HG03432 (cell line): ENCODE results near the gene TMEM235.
"Not testable (repeated sequence)": the region's sequence is repeated elsewhere in the genome, so short reads cannot be mapped to it uniquely, and the experiment has no call there.

ENCODE experiments used
- ATAC-seq: cut with Tn5 transposase; IDR thresholded peaks from one replicate; pipeline ENCODE4 v1.9.1; 2021; ENCODE audit warnings: mild to moderate bottlenecking, moderate library complexity; ENCODE audit not compliant: unreplicated experiment

The TMEM235 gene

DNA sequence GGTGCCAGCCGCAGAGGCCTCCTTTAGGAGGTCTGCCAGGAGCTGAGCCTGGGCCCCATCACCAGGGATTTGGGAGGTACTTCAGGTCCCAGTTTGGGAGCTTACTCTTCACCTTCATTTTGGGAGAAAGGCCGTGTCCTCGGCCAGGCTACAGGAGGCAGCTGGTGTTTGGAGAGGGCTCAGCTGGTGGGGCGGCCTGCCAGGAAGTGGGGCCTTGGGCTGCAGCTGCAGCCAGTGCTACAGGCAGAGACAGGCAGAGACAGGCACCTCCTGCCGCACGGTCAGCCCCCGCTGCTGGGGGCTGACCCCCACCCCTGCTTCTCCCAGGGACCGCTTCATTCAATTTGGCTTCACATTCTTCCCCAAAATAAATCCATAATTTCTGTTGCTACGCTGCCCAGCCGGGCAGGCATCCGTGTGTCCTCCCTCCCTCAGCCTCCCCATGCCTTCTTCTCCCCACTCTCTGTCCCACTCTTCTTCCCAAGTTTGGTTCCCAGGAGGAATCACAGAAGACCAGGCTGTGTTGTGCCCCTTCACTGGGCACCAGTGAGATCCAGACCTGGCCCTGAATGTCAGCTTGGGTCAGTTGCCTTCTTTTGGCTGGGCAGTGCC, 6.1 kb downstream of the TMEM235 start:
- ATAC-seq, result no peak

GRCh38 chr17:78238823-78239488, 7.5 kb downstream of the TMEM235 start:
- ATAC-seq, result no peak

- ATAC-seq, result no peak
These were observed 8.1 kb downstream of the TMEM235 start for GRCh38 chr17:78239489-78239931.

DNA sequence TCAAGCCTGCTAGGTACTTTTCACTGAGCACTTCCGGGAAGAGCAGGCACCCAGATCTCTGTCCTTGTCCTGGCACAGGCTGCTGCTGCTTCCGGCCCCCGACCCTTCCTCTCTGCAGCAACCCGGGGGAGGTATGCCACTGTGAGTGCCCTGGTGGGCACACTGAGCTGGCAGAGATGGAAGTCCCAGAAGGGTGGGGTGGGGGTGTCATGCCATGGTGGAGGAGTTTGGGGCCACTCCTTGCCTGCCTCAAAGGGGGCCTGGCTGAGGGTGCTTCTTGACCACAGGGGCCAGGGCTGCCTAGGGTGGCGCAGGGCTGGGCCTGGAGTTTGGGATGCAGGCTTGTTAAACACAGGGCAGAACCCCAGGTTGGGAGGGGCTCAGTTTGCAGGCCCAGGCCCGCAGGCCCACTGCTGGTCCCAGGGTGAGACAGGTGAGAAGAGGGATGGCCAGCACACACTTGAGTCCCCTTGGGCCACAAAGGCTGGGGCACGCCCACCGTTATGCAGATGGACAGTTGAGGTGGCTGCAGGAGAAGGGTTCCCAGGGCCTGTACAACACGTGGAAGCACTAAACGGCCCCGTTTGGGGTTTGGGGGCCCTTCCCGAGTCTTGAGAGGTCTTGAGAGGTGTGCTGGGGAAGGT, 8.7 kb downstream of the TMEM235 start:
- no peak for ATAC-seq

DNA sequence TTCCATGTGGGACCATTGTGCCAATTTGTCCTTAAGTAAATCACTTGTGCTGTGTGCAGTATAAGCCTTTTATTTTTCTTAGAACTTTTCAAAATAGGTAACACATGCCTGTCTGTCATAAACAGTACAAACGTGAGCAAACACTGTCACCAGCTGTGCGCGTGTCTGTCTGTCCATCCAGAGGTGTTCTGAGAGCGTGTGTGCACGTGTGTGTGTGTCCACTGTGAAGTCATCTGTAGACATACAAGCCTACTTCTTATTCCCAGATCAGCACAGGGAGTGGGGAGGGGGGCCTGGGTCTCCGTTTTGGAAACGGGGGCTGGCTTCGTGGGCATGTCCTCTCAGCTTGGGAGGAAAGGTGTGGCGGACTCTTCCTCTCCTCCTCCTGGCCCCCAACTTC, 9.4 kb downstream of the TMEM235 start:
- no peak for ATAC-seq

- ATAC-seq, result peak; percentile 10
These were observed 10.0 kb downstream of the TMEM235 start for GRCh38 chr17:78241277-78242023.

GRCh38 chr17:78242024-78242742, 10.8 kb downstream of the TMEM235 start:
- peak; percentile 51 for ATAC-seq

GRCh38 chr17:78247304-78247703, 15.9 kb downstream of the TMEM235 start:
- no peak for ATAC-seq

DNA sequence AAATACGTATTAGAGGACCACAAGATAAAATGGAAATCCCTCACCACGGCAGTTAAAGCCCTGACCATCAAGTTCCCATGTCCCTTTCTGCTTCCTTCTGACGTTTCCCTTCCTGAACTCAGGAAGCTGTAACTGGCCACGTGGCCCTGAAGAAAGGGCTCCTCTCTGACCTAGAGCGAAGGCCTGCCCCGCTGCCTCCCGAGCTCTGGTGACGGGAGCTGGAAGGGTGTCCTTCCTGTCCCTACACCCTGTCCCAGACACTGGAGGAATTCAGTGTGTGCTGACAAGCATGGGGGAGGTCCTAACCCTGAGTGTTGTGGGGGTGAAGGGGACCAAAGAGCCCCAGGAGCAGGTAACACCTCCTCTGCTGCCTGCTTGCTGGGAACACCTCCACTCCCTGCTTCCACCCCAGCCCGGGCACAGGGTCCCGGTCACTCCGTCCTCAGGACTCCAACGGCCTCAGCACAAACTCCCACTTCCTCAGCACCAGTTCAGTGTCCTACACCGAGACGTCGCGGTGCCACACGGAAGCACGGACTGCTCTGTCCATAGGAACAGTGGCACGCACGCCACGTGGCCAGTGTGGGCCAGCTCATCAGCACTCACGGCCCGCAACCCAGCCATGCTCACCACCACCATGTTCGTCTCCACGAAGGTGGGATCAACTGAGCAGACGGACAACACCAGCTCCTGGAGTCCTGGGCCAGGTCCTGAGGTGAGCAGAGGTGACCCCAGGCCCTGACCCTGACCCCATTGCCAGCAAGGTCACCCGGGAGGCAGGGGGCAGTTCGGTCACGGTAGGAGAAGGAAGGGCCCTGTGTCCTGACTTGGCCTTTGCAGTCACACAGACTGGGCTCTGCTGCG, 16.9 kb downstream of the TMEM235 start:
- no peak for ATAC-seq

DNA sequence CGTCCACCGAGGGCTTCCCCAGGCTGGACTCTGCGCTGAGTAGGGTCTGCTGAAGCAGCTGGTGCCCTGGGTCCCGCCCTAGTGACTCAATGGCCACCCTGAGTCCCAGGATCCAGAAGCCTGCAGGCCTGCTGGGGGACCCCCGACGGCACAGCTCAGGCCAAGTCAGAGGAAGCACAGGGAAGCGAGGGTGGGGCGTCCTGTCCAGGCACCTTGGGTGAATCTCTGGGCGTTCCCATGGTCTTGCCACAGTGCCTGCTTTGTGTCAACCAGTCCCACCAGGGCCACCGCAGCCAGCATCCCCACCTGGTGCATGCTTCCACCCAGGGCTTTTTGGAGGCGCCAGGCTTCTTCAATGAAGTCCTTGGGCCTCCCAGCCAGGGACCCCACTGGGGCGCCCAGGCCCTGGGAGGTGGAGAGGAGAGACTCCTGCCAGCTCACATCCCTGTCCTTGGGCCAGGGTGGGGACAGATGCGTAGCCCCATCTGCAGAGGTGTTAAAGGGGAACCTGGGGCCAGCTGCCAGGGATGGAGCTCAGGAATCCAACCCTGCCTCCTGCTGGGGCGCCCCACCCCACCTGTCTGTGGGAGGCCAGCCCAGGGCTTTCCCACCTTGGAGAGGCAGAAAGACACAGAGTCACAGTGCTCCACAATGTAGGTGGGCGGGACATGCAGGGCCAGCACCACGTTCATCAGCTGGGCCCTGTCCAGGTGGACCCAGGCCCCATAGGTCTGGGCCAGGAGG, 17.8 kb downstream of the TMEM235 start:
- ATAC-seq, result no peak

DNA sequence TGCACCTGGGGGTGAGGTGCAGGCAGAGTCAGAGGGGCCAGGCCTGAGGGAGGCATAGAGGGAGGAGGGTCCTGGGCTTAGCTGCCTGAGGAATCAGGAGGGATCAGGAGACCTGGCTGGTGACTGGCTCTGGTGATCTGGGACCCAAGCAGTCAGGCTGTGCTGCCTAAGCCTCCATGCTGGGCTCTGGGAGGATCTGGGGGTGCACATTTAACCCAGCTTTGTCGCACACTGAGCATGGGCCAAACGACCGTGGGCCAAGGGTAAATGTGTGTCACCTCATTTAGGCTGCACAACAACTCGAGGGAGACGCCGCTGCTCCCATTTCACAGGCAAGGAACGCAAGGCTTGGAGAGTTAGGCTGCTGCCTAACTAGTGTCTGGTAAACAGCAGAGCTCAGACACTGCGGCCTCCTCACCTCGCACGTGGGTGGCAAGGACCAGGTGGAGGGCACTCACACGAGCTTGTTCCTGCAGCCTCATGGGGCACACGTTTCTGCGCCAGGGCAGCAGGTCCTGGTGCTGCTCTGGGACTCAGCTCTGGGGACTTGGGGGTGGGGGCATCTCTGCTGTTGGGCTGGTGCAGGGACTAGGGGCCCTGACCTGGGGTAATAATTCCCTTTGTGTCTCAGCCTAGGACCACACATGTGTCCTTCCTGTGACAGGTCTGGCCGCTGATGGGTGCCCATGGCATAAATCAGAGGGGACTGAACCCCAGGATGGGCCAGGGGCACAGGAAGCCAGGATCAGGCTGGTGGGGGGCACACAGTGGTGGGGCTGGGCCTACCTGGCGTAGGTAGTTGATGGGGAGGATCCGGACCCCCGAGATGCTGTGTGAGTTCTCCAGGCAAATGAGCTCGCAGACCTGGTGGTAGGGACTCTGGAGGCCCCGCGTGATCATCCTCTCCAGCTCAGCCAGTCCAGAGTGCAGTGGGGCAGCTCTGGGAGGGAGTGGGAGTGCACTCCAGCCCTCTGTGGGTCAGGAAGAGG, 18.7 kb downstream of the TMEM235 start:
- no peak for ATAC-seq

GRCh38 chr17:78250891-78251772, 19.7 kb downstream of the TMEM235 start:
- peak; percentile 58 for ATAC-seq

- ATAC-seq, result no peak
These were observed 20.3 kb downstream of the TMEM235 start for GRCh38 chr17:78251773-78252103.

DNA sequence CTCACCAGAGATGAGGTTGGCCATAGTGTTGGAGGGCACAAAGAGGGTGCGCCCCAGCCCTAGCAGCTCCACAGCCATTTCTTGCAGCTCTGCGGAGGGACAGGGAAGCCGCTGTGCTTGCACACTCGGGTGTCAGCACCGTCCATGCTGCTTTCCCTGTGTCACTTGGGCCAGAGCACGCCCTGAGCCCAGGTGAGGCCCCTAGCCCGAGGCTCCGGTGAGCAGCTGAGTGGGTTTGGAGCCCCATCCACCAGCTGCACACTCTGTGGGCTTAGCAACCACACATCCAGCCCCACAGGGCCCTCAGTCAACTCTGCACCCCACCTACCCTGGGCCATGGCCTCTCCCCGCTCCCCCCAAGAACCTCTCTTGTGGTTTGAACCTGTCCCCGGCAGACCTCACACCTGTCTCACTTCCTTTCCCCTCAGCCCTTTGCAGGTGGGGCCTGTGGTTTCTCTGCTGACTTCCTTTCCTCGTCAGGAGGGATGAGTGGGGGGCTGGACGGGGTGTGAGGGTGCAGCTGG, 20.7 kb downstream of the TMEM235 start:
- ATAC-seq, result no peak

- no peak for ATAC-seq
These were observed 21.5 kb downstream of the TMEM235 start for GRCh38 chr17:78252701-78253635.

- not testable (repeated sequence) for ATAC-seq
These were observed 22.2 kb downstream of the TMEM235 start for GRCh38 chr17:78253636-78253945.
